Measurements from ENCODE around the gene TMEM255B. TPM values are rescaled to one million over a fixed set of nuclear protein-coding genes. Genes with fewer than 3 reads are reported as not detected.

TMEM255B gene
- total RNA-seq, 1 donor from 2014 or later: 8.4 TPM

GRCh38 chr13:113853518-113854237, 94.7 kb downstream of the TMEM255B start:
- Histone ChIP-seq H3K9ac (ENCODE audit: low read length) (no peak overlapping the region), H3K79me2 (ENCODE audit: insufficient read depth, low read length) (peaks cover 99% of the 10 kb centered on the region), H3K4me3 (ENCODE audit: insufficient read depth, low read depth, low read length) (no peak overlapping the region), H2AFZ (ENCODE audit: low read depth, low read length) (no peak overlapping the region), H4K20me1 (ENCODE audit: insufficient read depth, low read length) (peaks cover 89% of the 10 kb centered on the region), H3K36me3 (ENCODE audit: insufficient read depth, low read length) (peaks cover 7% of the 10 kb centered on the region), H3K27me3 (ENCODE audit: insufficient read depth, low read length) (no peaks in the 10 kb centered on the region), H3K27ac (ENCODE audit: low read depth, low read length) (no peak overlapping the region), H3K4me1 (ENCODE audit: insufficient read depth, low read length) (peaks cover 39% of the 10 kb centered on the region), H3K9me3 (ENCODE audit: insufficient read depth, low read depth, low read length) (no peaks in the 10 kb centered on the region), H3K4me2 (ENCODE audit: low read length) (peak overlapping the region; percentile 23)
- H3K9me3 Mint-ChIP-seq (ENCODE audit: unreplicated experiment): no peaks in the 10 kb centered on the region
- no peak overlapping the region for H3K27ac Mint-ChIP-seq (ENCODE audit: unreplicated experiment)
- no peak overlapping the region for H3K4me3 Mint-ChIP-seq (ENCODE audit: unreplicated experiment)
- no peak for FAIRE-seq
- DNase-seq (ENCODE audit: low read depth): no peak
- TF ChIP-seq CTCF (IDR thresholded peaks at IDR 0.05; ENCODE audit: insufficient read depth, low read depth, low read length): no peak
- H3K36me3 Mint-ChIP-seq (ENCODE audit: low read depth, unreplicated experiment): peaks cover 9% of the 10 kb centered on the region
- no peaks in the 10 kb centered on the region for H3K27me3 Mint-ChIP-seq (ENCODE audit: low read depth, unreplicated experiment)
- peaks cover 29% of the 10 kb centered on the region for H3K4me1 Mint-ChIP-seq (ENCODE audit: low read depth, unreplicated experiment)

GRCh38 chr13:113854238-113855011, 95.4 kb downstream of the TMEM255B start:
- H2AFZ ChIP-seq (ENCODE audit: low read depth, low read length): no peak overlapping the region
- H3K9me3 Mint-ChIP-seq (ENCODE audit: unreplicated experiment): no peaks in the 10 kb centered on the region
- H3K4me3 Mint-ChIP-seq (ENCODE audit: unreplicated experiment): no peak overlapping the region
- peak overlapping the region; percentile 35 for H3K27ac Mint-ChIP-seq (ENCODE audit: unreplicated experiment)
- H3K4me3 ChIP-seq (ENCODE audit: insufficient read depth, low read depth, low read length): no peak overlapping the region
- H3K27me3 Mint-ChIP-seq (ENCODE audit: low read depth, unreplicated experiment): no peaks in the 10 kb centered on the region
- H3K36me3 Mint-ChIP-seq (ENCODE audit: low read depth, unreplicated experiment): peaks cover 14% of the 10 kb centered on the region
- no peaks in the 10 kb centered on the region for H3K27me3 ChIP-seq (ENCODE audit: insufficient read depth, low read length)
- H3K4me2 ChIP-seq (ENCODE audit: low read length): peak overlapping the region; percentile 23
- no peak for FAIRE-seq
- peaks cover 32% of the 10 kb centered on the region for H3K4me1 ChIP-seq (ENCODE audit: insufficient read depth, low read length)
- peaks cover 14% of the 10 kb centered on the region for H3K36me3 ChIP-seq (ENCODE audit: insufficient read depth, low read length)
- H3K9ac ChIP-seq (ENCODE audit: low read length): no peak overlapping the region
- H3K27ac ChIP-seq (ENCODE audit: low read depth, low read length): no peak overlapping the region
- H4K20me1 ChIP-seq (ENCODE audit: insufficient read depth, low read length): peaks cover 90% of the 10 kb centered on the region
- DNase-seq (ENCODE audit: low read depth): peak; percentile 53
- peaks cover 32% of the 10 kb centered on the region for H3K4me1 Mint-ChIP-seq (ENCODE audit: low read depth, unreplicated experiment)
- H3K79me2 ChIP-seq (ENCODE audit: insufficient read depth, low read length): peaks cover 100% of the 10 kb centered on the region
- TF ChIP-seq EZH2 (IDR thresholded peaks at IDR 0.05; ENCODE audit: insufficient read depth, low read length) (no peak), CTCF (IDR thresholded peaks at IDR 0.05; ENCODE audit: insufficient read depth, low read depth, low read length) (no peak)
- H3K9me3 ChIP-seq (ENCODE audit: insufficient read depth, low read depth, low read length): no peaks in the 10 kb centered on the region
